ENCODE data around the gene MCRIP2.

GRCh38 chr16:609984-610383, 31.6 kb upstream of the MCRIP2 start:
- no peak for TF ChIP-seq CTCF (IDR thresholded peaks at IDR 0.05; ENCODE audit: insufficient read depth, low read length)
- no peak for TF ChIP-seq POLR2AphosphoS5 (IDR thresholded peaks at IDR 0.05; ENCODE audit: low read depth)
- no peak for TF ChIP-seq REST (IDR thresholded peaks at IDR 0.05; ENCODE audit: insufficient replicate concordance, low read depth)

Data from HL-60 (cell line).